ENCODE results near the gene COLEC12. TPM values are rescaled to one million over a fixed set of nuclear protein-coding genes. Genes with fewer than 3 reads are reported as not detected.

The COLEC12 gene
- total and polyA plus RNA-seq, 10 of the 15 experiments (the other 5 are each of a cell fraction or from before 2014, with no cell fraction given), result 0.04 to 0.05 TPM; not detected in 8

DNA sequence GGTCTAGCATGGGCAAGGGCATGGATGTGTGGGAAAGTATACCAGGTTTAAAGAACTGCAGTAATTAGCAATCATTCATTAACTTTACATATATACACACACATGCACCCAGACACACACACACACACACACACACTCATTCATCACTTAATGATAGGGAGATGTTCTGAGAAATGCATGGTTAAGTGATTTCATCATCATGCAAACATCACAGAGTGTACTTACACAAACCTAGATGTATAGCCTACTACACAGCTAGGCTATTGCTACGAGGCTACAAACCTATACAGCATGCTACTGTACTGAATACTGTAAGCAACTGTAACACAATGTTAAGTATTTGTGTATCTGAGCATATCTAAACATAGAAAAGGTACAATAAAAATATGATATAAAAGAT lies 83.6 kb downstream of the COLEC12 start:
- intact Hi-C loops (cut with micrococcal nuclease; ENCODE audit: unreplicated experiment) (no loop called here), in situ Hi-C loops (cut with MboI) (no loop called here)
- no peaks in the 10 kb centered on the region for H3K79me2 ChIP-seq (ENCODE audit: control insufficient read depth, insufficient read depth, low read length)
- DNase-seq (ENCODE audit: low read depth, low spot score), result no peak
- H3K9ac ChIP-seq (ENCODE audit: control insufficient read depth, insufficient read depth, low read length), result no peak overlapping the region
- H3K4me1 ChIP-seq (ENCODE audit: control insufficient read depth, insufficient read depth, low read length), result no peaks in the 10 kb centered on the region
- ChIA-PET CTCF (no interaction called here), RAD21 (ENCODE audit: unreplicated experiment) (no interaction called here), POLR2A (no interaction called here), SMC1A (ENCODE audit: uncharacterized antibody, unreplicated experiment) (no interaction called here)
- WGBS (ENCODE audit: insufficient coverage, insufficient replicate concordance, low lambda C conversion rate, missing lambda C conversion rate), result 0% methylated on average over 1 of the region's 1 CpG
- H2AFZ ChIP-seq (ENCODE audit: control insufficient read depth, low read depth, low read length), result no peak overlapping the region
- H4K20me1 ChIP-seq (ENCODE audit: control insufficient read depth, insufficient read depth), result no peaks in the 10 kb centered on the region
- no peaks in the 10 kb centered on the region for H3K36me3 ChIP-seq (ENCODE audit: control insufficient read depth in 2 of 2, insufficient read depth in 2 of 2, low read length in 1 of 2)
- TF ChIP-seq BCL11A (IDR thresholded peaks at IDR 0.05; ENCODE audit: low read depth, low read length), result no peak
- no peak for TF ChIP-seq EP300 (IDR thresholded peaks at IDR 0.05; ENCODE audit: borderline replicate concordance in 1 of 2, control insufficient read depth in 1 of 2, low read depth in 2 of 2, low read length in 2 of 2)
- no peak for TF ChIP-seq MEF2B (IDR thresholded peaks at IDR 0.05; ENCODE audit: partially characterized antibody, poor library complexity, severe bottlenecking)
- TF ChIP-seq ASH2L (IDR thresholded peaks at IDR 0.05; ENCODE audit: borderline replicate concordance, low read depth), result no peak
- no peak for TF ChIP-seq MXI1 (IDR thresholded peaks at IDR 0.05; ENCODE audit: low read depth, low read length)
- no peak for TF ChIP-seq STAT1 (conservative IDR thresholded peaks at IDR 0.05)
- no peak for TF ChIP-seq ZNF384 (IDR thresholded peaks at IDR 0.05; ENCODE audit: borderline replicate concordance, low read depth, low read length)
- no peak for TF ChIP-seq SMARCA5 (IDR thresholded peaks at IDR 0.05)
- TF ChIP-seq MYB (IDR thresholded peaks at IDR 0.05; ENCODE audit: borderline replicate concordance, low read depth, low read length), result no peak
- no peak for TF ChIP-seq CTCF (IDR thresholded peaks at IDR 0.05 in 2 of 3, conservative IDR thresholded peaks at IDR 0.05 in 1 of 3; ENCODE audit: control insufficient read depth in 2 of 3, extremely low read depth in 1 of 3, insufficient read depth in 1 of 3, low read depth in 3 of 3, low read length in 3 of 3)
- no peak for TF ChIP-seq NFIC (IDR thresholded peaks at IDR 0.05; ENCODE audit: low read depth, low read length)
- no peak for TF ChIP-seq RFX5 (IDR thresholded peaks at IDR 0.05; ENCODE audit: low read depth, low read length)
- TF ChIP-seq PBX3 (IDR thresholded peaks at IDR 0.05; ENCODE audit: insufficient replicate concordance, low read depth, low read length), result no peak
- TF ChIP-seq ZBTB4 (CRISPR knock-in tag; IDR thresholded peaks at IDR 0.05), result no peak
- TF ChIP-seq TAF1 (IDR thresholded peaks at IDR 0.05; ENCODE audit: borderline replicate concordance, low read depth, low read length), result no peak
- TF ChIP-seq ZBED1 (IDR thresholded peaks at IDR 0.05; ENCODE audit: borderline replicate concordance), result no peak
- H3K27ac ChIP-seq (ENCODE audit: control insufficient read depth, insufficient read depth), result no peak overlapping the region
- H3K4me2 ChIP-seq (ENCODE audit: control insufficient read depth, insufficient read depth), result no peak overlapping the region
- FAIRE-seq, result no peak
- H3K27me3 ChIP-seq (replicated peaks in 1 of 2; ENCODE audit: control insufficient read depth in 2 of 2, insufficient read depth in 2 of 2, low read length in 1 of 2), result no peaks in the 10 kb centered on the region; a peak in 1 of 4 replicates
- no peak for ATAC-seq
- H3K9me3 ChIP-seq (replicated peaks; ENCODE audit: control insufficient read depth, insufficient read depth, low read length), result no peaks in the 10 kb centered on the region
- H3K4me3 ChIP-seq, result no peak overlapping the region
- BruUV-seq (replicated peaks), result no TSS peak

All from GM12878 (cell line).